Mucosa of descending colon (tissue), 3 donors: ENCODE results near the gene CLTCL1. TPM values are rescaled to one million over a fixed set of nuclear protein-coding genes. Genes with fewer than 3 reads are reported as not detected.
"Not testable (repeated sequence)": the region's sequence is repeated elsewhere in the genome, so short reads cannot be mapped to it uniquely, and the experiment has no call there.

Experiments used
- ATAC-seq: fragments of 200-7000 bp; cut with Tn5 transposase; one replicate; pipeline ENCODE4 v1.9.1; 2020; ENCODE audit warnings: mild to moderate bottlenecking, moderate library complexity
- DNase-seq, 3 donors: peaks; one replicate each; pipeline ENCODE4 v3.0.0-alpha.2; 2020
- H3K36me3 ChIP-seq: fragments of 200-600 bp; one replicate; pipeline ENCODE4 v1.8.0; 2021; ENCODE audit warnings: low read depth, mild to moderate bottlenecking
- H3K4me1 ChIP-seq: fragments of 200-600 bp; one replicate; pipeline ENCODE4 v1.8.0; 2021; ENCODE audit warnings: low read depth, mild to moderate bottlenecking
- H3K4me3 ChIP-seq: fragments of 200-600 bp; one replicate; pipeline ENCODE4 v1.8.0; 2021; ENCODE audit warnings: mild to moderate bottlenecking
- H3K9me3 ChIP-seq: fragments of 200-600 bp; one replicate; pipeline ENCODE4 v1.8.0; 2021; ENCODE audit warnings: mild to moderate bottlenecking
- intact Hi-C, 2 donors: fragments of 100-400 bp; cut with DNase I in 1 of 2; cut with micrococcal nuclease in 1 of 2; formaldehyde crosslinking; loops; one replicate each; pipeline versions ENCODE4 v1.11.0 to v1.11.1; 2022; cut with DNase I, micrococcal nuclease
- total RNA-seq, 3 donors: library from RNA; stranded (reverse); fragmentation: NEBNext Ultra II Directional in 2 of 3; extraction: Animal tissue kit (Norgen Biotek cat#: 25700) in 2 of 3; gene quantifications; one replicate each; pipeline versions ENCODE4 v1.2.1 to v1.2.4, GENCODE V29; 2021 to 2023
- TF ChIP-seq, protein P1 (sequence below): fragments of 200-600 bp; IDR thresholded peaks from one replicate; pipeline ENCODE4 v1.8.0; 2022; ENCODE audit warnings: antibody characterized with exemption, mild to moderate bottlenecking
- donor health status: DM: no; HTN: no; CAD: no; lungs with moderate emphysema.
- donor health status: DM: no; HTN: no; CAD: no.
- donor health status: DM: no; HTN: yes; CAD: no.

CLTCL1 gene
- total RNA-seq, 3 donors from 2014 or later: 3.0 to 5.9 (median 5.7) TPM

DNA sequence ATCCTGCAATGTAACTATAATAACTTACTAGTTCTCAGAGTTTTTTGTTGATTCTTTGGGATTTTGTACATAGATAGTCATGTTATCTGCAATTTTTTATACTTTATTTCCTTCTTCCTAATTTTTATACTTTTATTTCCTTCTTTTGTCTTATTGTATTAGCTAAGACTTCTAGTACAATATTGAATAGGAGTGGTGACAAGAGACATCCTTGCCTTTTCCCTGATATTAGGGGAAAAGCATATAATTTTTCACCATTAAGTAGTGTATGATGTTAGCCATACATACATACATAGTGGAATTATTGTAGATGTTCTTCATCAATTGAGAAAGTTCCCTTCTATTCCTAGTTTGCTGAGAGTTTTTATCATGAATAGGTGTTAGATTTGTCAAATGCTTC is 27.8 kb upstream of the CLTCL1 start:
- ATAC-seq (no peak), DNase-seq (no peak)
- no peak overlapping the region for H3K4me3 ChIP-seq
- peaks cover 41% of the 10 kb centered on the region for H3K9me3 ChIP-seq
- H3K36me3 ChIP-seq: no peaks in the 10 kb centered on the region
- TF ChIP-seq, protein P1, sequence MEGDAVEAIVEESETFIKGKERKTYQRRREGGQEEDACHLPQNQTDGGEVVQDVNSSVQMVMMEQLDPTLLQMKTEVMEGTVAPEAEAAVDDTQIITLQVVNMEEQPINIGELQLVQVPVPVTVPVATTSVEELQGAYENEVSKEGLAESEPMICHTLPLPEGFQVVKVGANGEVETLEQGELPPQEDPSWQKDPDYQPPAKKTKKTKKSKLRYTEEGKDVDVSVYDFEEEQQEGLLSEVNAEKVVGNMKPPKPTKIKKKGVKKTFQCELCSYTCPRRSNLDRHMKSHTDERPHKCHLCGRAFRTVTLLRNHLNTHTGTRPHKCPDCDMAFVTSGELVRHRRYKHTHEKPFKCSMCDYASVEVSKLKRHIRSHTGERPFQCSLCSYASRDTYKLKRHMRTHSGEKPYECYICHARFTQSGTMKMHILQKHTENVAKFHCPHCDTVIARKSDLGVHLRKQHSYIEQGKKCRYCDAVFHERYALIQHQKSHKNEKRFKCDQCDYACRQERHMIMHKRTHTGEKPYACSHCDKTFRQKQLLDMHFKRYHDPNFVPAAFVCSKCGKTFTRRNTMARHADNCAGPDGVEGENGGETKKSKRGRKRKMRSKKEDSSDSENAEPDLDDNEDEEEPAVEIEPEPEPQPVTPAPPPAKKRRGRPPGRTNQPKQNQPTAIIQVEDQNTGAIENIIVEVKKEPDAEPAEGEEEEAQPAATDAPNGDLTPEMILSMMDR: no peak
- intact Hi-C loops: no loop called here
- H3K4me1 ChIP-seq: no peaks in the 10 kb centered on the region

DNA sequence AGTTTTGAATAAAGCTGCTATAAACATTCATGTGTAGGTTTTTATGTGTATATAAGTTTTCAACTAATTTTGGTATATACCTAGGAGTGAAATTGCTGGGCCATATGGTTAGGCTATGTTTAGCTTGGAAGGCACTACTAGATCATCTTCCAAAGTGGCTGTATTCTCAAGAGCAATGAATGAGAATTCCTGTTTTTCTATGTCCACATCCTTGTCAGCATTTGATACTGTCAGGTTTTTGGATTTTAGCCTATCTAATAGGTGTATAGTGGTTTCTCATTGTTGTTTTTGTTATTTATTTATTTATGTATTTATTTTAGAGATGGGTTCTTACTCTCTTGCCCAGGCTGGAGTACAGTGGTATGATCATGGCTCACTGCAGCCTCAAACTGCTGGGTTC is 26.3 kb upstream of the CLTCL1 start:
- Histone ChIP-seq H3K9me3 (peaks cover 41% of the 10 kb centered on the region), H3K4me1 (no peaks in the 10 kb centered on the region), H3K36me3 (no peaks in the 10 kb centered on the region), H3K4me3 (no peak overlapping the region)
- TF ChIP-seq, protein P1: no peak
- no peak for ATAC-seq
- no peak for DNase-seq
- intact Hi-C loops: no loop called here

DNA sequence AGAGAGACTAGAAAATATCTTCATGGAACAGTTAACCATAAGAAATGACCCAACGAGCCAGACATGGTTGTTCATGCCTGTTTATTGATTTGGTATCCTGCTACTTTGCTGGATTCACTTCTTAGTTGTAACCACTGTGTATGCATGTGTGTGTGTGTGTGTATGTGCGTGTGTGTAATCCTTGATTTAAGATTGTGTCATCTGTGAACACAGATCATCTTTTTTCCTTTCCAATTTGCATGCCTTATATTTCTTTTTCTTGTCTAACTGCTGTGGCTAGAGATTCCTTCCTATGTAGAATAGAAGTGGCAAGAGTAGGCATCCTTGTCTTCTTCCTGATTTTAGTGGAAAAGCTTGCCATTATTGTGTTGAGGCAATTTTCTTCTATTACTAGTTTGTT is 16.4 kb upstream of the CLTCL1 start:
- ATAC-seq (no peak), DNase-seq (no peak)
- H3K4me1 ChIP-seq: no peaks in the 10 kb centered on the region
- TF ChIP-seq, protein P1: no peak
- intact Hi-C loops: no loop called here
- H3K4me3 ChIP-seq: no peak overlapping the region
- no peaks in the 10 kb centered on the region for H3K9me3 ChIP-seq
- H3K36me3 ChIP-seq: no peaks in the 10 kb centered on the region

DNA sequence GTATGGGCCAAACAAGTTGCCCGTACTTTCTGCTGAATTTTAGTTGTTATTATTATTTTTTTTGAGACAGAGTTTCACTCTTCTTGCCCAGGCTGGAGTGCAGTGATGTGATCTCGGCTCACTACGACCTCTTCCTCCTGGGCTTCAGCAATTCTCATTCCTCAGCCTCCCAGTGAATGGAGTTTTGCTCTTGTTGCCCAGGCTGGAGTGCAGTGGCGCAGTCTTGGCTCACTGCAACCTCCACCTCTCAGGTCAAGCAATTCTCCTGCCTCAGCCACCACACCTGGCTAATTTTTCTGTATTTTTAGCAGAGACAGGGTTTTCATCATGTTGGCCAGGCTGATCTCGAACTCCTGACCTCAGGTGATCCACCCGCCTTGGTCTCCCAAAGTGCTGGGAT is 15.0 kb upstream of the CLTCL1 start:
- H3K36me3 ChIP-seq, DNase-seq, H3K4me3 ChIP-seq, H3K4me1 ChIP-seq, H3K9me3 ChIP-seq, ATAC-seq, intact Hi-C loops: not testable (repeated sequence)

DNA sequence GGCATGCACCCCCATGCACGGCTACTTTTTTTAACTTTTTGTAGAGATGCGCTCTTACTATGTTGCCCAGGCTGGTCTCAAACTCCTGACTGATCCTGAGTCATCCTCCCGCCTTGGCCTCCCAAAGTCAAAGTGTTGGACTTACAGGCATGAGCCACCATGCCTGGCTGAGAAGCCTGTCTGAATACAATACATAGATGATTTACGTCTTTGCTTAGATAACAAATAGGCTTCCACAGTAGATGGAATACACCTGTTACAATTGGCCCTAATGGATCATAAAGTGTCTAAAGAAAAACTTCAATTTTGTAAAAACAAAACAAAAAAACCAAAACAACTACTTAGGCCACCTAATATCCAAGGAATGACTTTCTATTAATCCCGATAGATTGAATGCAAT is 13.0 kb upstream of the CLTCL1 start:
- no peaks in the 10 kb centered on the region for H3K9me3 ChIP-seq
- no peak for ATAC-seq
- no peak for DNase-seq
- no peaks in the 10 kb centered on the region for H3K4me1 ChIP-seq
- H3K4me3 ChIP-seq: no peak overlapping the region
- intact Hi-C loops: no loop called here
- no peaks in the 10 kb centered on the region for H3K36me3 ChIP-seq
- TF ChIP-seq, protein P1: no peak

DNA sequence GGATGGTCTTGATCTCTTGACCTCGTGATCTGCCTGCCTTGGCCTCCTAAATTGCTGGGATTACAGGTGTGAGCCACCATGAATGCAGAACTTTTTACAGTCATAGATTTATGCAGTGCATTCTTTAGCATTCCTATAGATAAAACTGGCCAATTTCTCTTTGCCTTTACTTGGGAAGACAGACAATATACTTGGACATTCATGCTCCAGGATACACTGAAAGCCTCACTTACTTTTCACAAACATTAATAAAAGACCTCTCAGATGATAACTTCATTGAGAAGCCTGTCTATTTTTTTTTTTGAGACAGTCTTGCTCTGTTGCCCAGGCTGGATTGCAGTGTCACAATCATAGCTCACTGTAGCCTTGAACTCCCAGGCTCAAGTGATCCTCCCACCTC is 12.3 kb upstream of the CLTCL1 start:
- Histone ChIP-seq H3K36me3 (no peaks in the 10 kb centered on the region), H3K4me1 (no peaks in the 10 kb centered on the region), H3K9me3 (no peaks in the 10 kb centered on the region), H3K4me3 (no peak overlapping the region)
- DNase-seq: no peak
- TF ChIP-seq, protein P1: no peak
- ATAC-seq: no peak
- intact Hi-C loops: no loop called here
